ENCODE data around the gene PNPLA7. TPM values are rescaled to one million over a fixed set of nuclear protein-coding genes. Genes with fewer than 3 reads are reported as not detected.

PNPLA7 gene
- total RNA-seq, 4 donors from 2014 or later, result 24.1 to 44.3 (median 28.2) TPM

DNA sequence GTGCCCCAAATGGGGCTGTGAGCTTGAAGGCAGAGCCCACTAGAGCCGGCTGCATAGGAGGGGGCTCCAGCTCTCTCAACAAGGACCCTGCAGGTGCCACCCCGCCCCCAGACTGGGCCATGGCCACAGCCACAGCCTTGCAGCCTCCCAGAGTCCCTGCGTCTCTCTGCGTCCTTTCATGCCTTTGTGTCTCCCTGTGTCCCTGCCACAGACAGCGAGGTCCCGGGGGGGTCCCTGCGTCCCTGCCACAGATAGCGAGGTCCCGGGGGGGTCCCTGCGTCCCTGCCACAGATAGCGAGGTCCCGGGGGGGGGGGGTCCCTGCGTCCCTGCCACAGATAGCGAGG is 120.7 kb downstream of the PNPLA7 start:
- TF ChIP-seq, protein P1, sequence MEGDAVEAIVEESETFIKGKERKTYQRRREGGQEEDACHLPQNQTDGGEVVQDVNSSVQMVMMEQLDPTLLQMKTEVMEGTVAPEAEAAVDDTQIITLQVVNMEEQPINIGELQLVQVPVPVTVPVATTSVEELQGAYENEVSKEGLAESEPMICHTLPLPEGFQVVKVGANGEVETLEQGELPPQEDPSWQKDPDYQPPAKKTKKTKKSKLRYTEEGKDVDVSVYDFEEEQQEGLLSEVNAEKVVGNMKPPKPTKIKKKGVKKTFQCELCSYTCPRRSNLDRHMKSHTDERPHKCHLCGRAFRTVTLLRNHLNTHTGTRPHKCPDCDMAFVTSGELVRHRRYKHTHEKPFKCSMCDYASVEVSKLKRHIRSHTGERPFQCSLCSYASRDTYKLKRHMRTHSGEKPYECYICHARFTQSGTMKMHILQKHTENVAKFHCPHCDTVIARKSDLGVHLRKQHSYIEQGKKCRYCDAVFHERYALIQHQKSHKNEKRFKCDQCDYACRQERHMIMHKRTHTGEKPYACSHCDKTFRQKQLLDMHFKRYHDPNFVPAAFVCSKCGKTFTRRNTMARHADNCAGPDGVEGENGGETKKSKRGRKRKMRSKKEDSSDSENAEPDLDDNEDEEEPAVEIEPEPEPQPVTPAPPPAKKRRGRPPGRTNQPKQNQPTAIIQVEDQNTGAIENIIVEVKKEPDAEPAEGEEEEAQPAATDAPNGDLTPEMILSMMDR (IDR thresholded peaks at IDR 0.05), result no peak
- TF ChIP-seq POLR2A (IDR thresholded peaks at IDR 0.05), result no peak
- 73 to 82% methylated on average over 9 to 14 of the region's 14 CpGs for WGBS, 2 donors
- no peak for DNase-seq (ENCODE audit: low spot score in 2 of 2)
- intact Hi-C loops (cut with DNase I; ENCODE audit: low total_unique reads), result no loop called here
- H3K4me3 ChIP-seq (ENCODE audit: low read depth, poor library complexity, severe bottlenecking), result no peak overlapping the region

DNA sequence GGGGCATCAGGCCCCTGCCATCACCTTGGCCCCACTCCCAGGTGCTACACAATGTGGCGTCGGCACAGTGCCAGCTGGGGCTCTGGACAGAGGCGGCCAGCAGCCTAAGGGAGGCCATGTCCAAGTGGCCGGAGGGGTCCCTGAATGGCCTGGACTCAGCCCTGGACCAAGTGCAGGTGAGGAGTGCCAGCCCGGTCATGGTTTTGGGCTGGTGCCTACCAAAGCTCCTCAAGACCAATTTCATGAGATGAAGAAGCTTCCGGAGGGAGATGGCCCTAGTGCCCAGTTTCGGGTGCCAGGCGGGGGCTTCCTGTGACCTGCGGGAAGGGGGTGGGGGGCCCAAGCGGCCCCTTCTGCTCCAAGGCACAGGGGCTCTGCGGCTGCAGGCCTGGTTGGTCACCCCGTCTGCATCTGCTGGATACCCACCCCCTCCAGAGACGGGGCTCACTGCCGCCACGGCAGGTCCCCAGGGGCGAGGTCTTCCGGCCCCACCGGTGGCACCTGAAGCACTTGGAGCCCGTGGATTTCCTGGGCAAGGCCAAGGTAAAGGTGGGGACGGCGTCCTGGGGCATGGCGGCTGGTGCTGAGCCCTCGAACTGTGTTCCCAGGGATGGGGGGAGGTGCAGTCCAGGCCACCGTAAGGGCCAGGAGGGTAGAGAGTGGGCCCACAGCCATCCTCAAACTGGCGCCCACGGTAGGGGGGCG is 121.2 kb downstream of the PNPLA7 start:
- TF ChIP-seq POLR2A (IDR thresholded peaks at IDR 0.05), result no peak
- TF ChIP-seq, protein P1 (IDR thresholded peaks at IDR 0.05), result no peak
- DNase-seq (ENCODE audit: low spot score in 2 of 2), result peak in 1 of 2 donors; percentile 81
- no peak overlapping the region for H3K4me3 ChIP-seq (ENCODE audit: low read depth, poor library complexity, severe bottlenecking)
- intact Hi-C loops (cut with DNase I; ENCODE audit: low total_unique reads), result no loop called here
- WGBS, 2 donors, result 73 to 75% methylated on average over 21 to 23 of the region's 27 CpGs

DNA sequence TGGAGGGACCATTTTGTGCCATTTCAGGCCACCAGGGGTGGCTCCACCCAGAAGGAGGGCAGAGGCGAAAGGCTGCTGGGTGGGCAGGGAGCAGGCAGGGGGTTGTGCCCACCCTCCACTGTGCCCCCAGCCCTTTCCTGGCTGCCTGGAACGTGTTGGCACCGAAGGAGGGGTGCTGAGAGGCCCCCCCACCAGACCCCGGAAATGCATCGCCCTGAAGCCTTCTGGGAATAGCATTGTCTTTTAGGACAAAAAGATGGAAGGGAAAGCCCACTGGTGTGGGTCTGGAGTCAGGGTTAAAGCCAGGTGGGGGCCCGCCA is 121.9 kb downstream of the PNPLA7 start:
- no peak for DNase-seq (ENCODE audit: low spot score in 2 of 2)
- H3K4me3 ChIP-seq (ENCODE audit: low read depth, poor library complexity, severe bottlenecking), result no peak overlapping the region
- no peak for TF ChIP-seq POLR2A (IDR thresholded peaks at IDR 0.05)
- TF ChIP-seq, protein P1 (IDR thresholded peaks at IDR 0.05), result no peak
- intact Hi-C loops (cut with DNase I; ENCODE audit: low total_unique reads), result no loop called here
- 74 to 76% methylated on average over 6 of the region's 6 CpGs for WGBS, 2 donors

DNA sequence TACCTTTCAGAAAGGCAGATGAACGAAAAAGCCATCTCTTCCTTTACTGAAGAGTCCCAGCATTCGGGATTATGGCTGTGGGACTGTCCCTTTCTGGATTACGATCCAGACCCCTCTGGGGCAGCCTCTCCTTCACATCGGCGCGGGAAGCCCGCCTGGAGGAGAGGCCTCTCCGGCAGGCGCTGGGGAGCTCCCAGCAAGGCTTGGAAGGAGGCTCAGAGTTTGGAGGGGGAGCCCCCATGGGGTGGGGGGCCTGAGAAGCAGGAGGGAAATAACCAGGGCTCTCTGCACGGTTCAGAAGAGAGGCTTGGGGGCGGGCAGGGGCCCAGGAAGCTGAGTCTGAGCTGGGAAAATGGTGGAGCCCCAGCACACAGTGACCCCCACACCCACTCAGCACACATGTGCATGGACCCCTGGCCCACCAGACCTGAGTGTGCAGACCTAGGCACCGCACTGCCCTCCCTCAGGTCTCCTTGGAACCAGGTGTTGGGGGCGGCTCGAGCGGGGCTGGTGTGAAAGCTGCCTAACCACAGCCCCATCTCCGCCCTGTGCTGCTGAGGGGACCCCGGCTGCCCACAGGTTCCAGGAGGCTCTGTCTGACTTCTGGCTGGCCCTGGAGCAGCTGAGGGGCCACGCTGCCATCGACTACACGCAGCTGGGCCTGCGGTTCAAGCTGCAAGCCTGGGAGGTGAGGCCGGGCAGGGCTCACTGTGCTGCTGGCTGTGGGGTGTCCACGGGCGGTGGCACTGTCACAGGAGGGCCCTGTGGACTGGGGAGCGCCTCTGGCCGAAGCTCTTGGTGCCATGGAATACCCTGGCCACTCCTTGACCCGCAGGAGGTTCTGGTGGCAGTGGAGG is 122.5 kb downstream of the PNPLA7 start:
- TF ChIP-seq, protein P1 (IDR thresholded peaks at IDR 0.05), result no peak
- no peak for TF ChIP-seq POLR2A (IDR thresholded peaks at IDR 0.05)
- DNase-seq (ENCODE audit: low spot score in 2 of 2), result no peak

DNA sequence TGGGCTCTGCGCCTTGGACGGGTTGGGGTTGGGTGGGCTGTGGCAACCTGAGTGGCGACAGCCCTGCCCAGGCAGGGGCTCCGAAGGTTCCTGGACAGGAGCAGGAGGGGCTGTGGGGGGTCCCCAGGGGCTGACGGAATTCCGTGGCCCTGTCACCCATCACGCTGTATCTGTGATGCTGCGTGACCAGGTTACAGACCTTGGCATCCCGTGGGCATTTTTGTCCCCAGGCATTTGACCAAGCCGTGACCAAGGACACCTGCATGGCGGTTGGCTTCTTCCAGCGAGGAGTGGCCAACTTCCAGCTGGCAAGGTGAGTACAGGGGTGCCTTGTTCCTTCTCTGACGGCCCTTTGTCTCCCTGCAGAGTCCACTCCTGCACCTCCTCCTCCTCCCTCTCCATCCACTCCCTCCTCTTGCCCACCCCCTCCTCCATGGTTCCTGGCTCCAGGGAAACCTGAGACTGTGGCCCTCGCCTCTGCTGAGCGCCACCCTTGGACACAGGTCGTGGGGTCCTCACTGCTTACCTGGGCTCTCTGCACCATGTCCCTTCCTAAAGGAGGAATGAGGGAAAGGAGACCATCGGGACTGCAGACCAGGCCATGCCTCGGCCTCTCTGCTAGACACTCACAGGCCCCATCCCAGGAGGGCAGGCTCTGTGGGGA is 124.1 kb downstream of the PNPLA7 start:
- WGBS, 2 donors, result 80 to 81% methylated on average over 18 of the region's 18 CpGs
- peak in 1 of 2 donors; percentile 85 for DNase-seq (ENCODE audit: low spot score in 2 of 2)
- TF ChIP-seq, protein P1 (IDR thresholded peaks at IDR 0.05), result no peak
- TF ChIP-seq POLR2A (IDR thresholded peaks at IDR 0.05), result no peak
- no peak overlapping the region for H3K4me3 ChIP-seq (ENCODE audit: low read depth, poor library complexity, severe bottlenecking)
- intact Hi-C loops (cut with DNase I; ENCODE audit: low total_unique reads), result no loop called here

More for the DNA sequence above, 122.5 kb downstream of the PNPLA7 start:
- intact Hi-C loops (cut with DNase I; ENCODE audit: low total_unique reads), result no loop called here
- 82 to 85% methylated on average over 20 to 21 of the region's 27 CpGs for WGBS, 2 donors
- H3K4me3 ChIP-seq (ENCODE audit: low read depth, poor library complexity, severe bottlenecking), result no peak overlapping the region

Data from lower leg skin (tissue), 4 donors.